A673 (cell line): ENCODE data around the gene SFT2D1. TPM values are rescaled to one million over a fixed set of nuclear protein-coding genes. Genes with fewer than 3 reads are reported as not detected.

ENCODE experiments used
- BruUV-seq: library from RNA; stranded (reverse); fragments of 400-500 nt; replicated peaks from 2 replicates; lab custom pipeline; 2021; lab: Mats Ljungman, UMichigan
- CTCF ChIA-PET: fragments of 300-600 bp; sonication (Branson Sonifier 250); formaldehyde crosslinking; loops from one replicate; lab custom pipeline; 2022; ENCODE audit warnings: antibody characterized with exemption; lab: Charles Lee
- POLR2A ChIA-PET: fragments of 300-600 bp; sonication (Branson Sonifier 250); formaldehyde crosslinking; loops from one replicate; lab custom pipeline; 2022; ENCODE audit warnings: antibody characterized with exemption; ENCODE audit not compliant: low non-redundant PET; lab: Charles Lee
- DNase-seq: peaks from one replicate; pipeline ENCODE4 v3.0.0-alpha.2; 2015; ENCODE audit warnings: low spot score
- H3K27ac ChIP-seq: fragments of 200-600 bp; sonication (generic); 2 replicates; pipeline ENCODE4 v1.5.1; 2016; ENCODE audit warnings: mixed run types, low read depth, mild to moderate bottlenecking, mixed read lengths, antibody characterized with exemption, low read length; ENCODE audit not compliant: poor library complexity, severe bottlenecking
- H3K27me3 ChIP-seq: fragments of 200-600 bp; sonication (generic); replicated peaks from 2 replicates; pipeline ENCODE4 v1.6.1; 2017; ENCODE audit warnings: mixed run types, low read depth, mild to moderate bottlenecking, mixed read lengths, antibody characterized with exemption, low read length; ENCODE audit not compliant: insufficient read depth, poor library complexity
- H3K36me3 ChIP-seq: fragments of 200-600 bp; sonication (generic); 2 replicates; pipeline ENCODE4 v1.6.1; 2016; ENCODE audit warnings: mixed run types, mild to moderate bottlenecking, mixed read lengths, antibody characterized with exemption, low read length; ENCODE audit not compliant: insufficient read depth, poor library complexity, severe bottlenecking
- H3K4me1 ChIP-seq: fragments of 200-600 bp; sonication (generic); 2 replicates; pipeline ENCODE4 v1.6.1; 2017; ENCODE audit warnings: mixed run types, mild to moderate bottlenecking, mixed read lengths, antibody characterized with exemption, low read length; ENCODE audit not compliant: insufficient read depth, poor library complexity, severe bottlenecking
- H3K4me3 ChIP-seq: fragments of 200-600 bp; sonication (generic); 2 replicates; pipeline ENCODE4 v1.5.1; 2016; ENCODE audit warnings: low read depth, mixed run types, mild to moderate bottlenecking, mixed read lengths, low read length; ENCODE audit not compliant: poor library complexity, severe bottlenecking
- H3K9me3 ChIP-seq: fragments of 200-600 bp; sonication (generic); 2 replicates; pipeline ENCODE4 v1.6.1; 2016; ENCODE audit warnings: mixed run types, low read depth, mild to moderate bottlenecking, mixed read lengths, antibody characterized with exemption, low read length; ENCODE audit not compliant: poor library complexity, severe bottlenecking
- CTCF ChIP-seq: fragments of 300-800, 200-600 bp; sonication (generic); conservative IDR thresholded peaks from 2 replicates; pipeline ENCODE4 v1.5.1; 2017; ENCODE audit warnings: low read depth, mild to moderate bottlenecking, antibody characterized with exemption, low read length, moderate library complexity, mixed read lengths
- EZH2 ChIP-seq: fragments of 200-600 bp; sonication (generic); IDR thresholded peaks from 2 replicates; pipeline ENCODE4 v1.6.1; 2017; ENCODE audit warnings: borderline replicate concordance, low read depth, mild to moderate bottlenecking, mixed read lengths, antibody characterized with exemption, low read length; ENCODE audit not compliant: poor library complexity, severe bottlenecking
- intact Hi-C: fragments of 100-400 bp; cut with micrococcal nuclease; formaldehyde crosslinking; loops from one replicate; pipeline ENCODE4 v1.10.0; 2022; ENCODE audit not compliant: unreplicated experiment
- total RNA-seq: library from RNA; stranded (reverse); gene quantifications from 2 replicates; pipeline ENCODE4 v1.2.3, GENCODE V29; 2021

Gene SFT2D1
- total RNA-seq, 1 experiment from 2014 or later, result 62.0 TPM

GRCh38 chr6:166330612-166331011 lies 11.7 kb downstream of the SFT2D1 start:
- H3K27me3 ChIP-seq, result no peaks in the 10 kb centered on the region
- no peak overlapping the region for H3K27ac ChIP-seq
- peaks cover 22% of the 10 kb centered on the region for H3K36me3 ChIP-seq
- no TSS peak for BruUV-seq
- no peaks in the 10 kb centered on the region for H3K4me1 ChIP-seq
- H3K9me3 ChIP-seq, result no peaks in the 10 kb centered on the region
- ChIA-PET POLR2A (no interaction called here), CTCF (no interaction called here)
- intact Hi-C loops, result no loop called here
- DNase-seq, result no peak
- TF ChIP-seq EZH2 (no peak), CTCF (no peak)
- H3K4me3 ChIP-seq, result no peak overlapping the region

- TF ChIP-seq CTCF (no peak), EZH2 (no peak)
- Histone ChIP-seq H3K27me3 (no peaks in the 10 kb centered on the region), H3K4me3 (no peak overlapping the region), H3K27ac (no peak overlapping the region), H3K4me1 (no peaks in the 10 kb centered on the region), H3K9me3 (no peaks in the 10 kb centered on the region), H3K36me3 (peaks cover 40% of the 10 kb centered on the region)
- intact Hi-C loops, result no loop called here
- POLR2A ChIA-PET, result no interaction called here
- CTCF ChIA-PET, result interaction anchor here (0.6 kb wide), 1 partner anchor 484 kb away, joined by 3 read pairs; no protein-coding TSS in a partner anchor
- no peak for DNase-seq
- no TSS peak for BruUV-seq
These were observed 16.8 kb downstream of the SFT2D1 start for GRCh38 chr6:166325383-166326042.

GRCh38 chr6:166323395-166323794 lies 18.9 kb downstream of the SFT2D1 start:
- intact Hi-C loops, result no loop called here
- H3K36me3 ChIP-seq, result peaks cover 32% of the 10 kb centered on the region
- CTCF ChIA-PET, result no interaction called here
- no TSS peak for BruUV-seq
- H3K9me3 ChIP-seq, result no peaks in the 10 kb centered on the region
- H3K4me1 ChIP-seq, result no peaks in the 10 kb centered on the region
- POLR2A ChIA-PET, result no interaction called here
- TF ChIP-seq EZH2, result no peak
- no peak for TF ChIP-seq CTCF
- no peak overlapping the region for H3K4me3 ChIP-seq
- H3K27me3 ChIP-seq, result no peaks in the 10 kb centered on the region
- no peak for DNase-seq
- H3K27ac ChIP-seq, result no peak overlapping the region
